ENCODE data around the gene TNFRSF13B.
"Not testable (repeated sequence)": the region's sequence is repeated elsewhere in the genome, so short reads cannot be mapped to it uniquely, and the experiment has no call there.

TNFRSF13B gene

GRCh38 chr17:16961022-16961421 is 10.9 kb downstream of the TNFRSF13B start:
- DNase-seq (ENCODE audit: low spot score) = not testable (repeated sequence)

DNA sequence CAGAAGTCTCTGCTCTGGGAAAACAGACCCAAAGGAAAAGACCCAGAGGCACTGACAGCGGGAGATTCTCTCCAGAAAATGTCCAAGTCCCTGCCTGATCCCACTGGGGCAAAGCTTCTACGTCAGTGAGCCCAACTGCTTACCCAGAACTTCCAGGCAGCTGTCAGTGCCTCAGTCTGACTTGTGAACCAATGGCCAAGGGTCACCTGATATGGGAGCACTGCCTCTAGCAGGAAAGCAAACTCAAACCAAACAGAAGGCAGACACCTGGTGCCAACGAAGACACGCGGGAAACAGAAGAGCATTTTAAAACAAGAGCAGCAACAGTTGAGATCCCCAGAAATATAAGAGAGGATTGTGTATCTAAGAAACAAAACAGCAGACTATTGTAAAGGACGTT is 16.9 kb downstream of the TNFRSF13B start:
- DNase-seq (ENCODE audit: low spot score) = not testable (repeated sequence)

DNA sequence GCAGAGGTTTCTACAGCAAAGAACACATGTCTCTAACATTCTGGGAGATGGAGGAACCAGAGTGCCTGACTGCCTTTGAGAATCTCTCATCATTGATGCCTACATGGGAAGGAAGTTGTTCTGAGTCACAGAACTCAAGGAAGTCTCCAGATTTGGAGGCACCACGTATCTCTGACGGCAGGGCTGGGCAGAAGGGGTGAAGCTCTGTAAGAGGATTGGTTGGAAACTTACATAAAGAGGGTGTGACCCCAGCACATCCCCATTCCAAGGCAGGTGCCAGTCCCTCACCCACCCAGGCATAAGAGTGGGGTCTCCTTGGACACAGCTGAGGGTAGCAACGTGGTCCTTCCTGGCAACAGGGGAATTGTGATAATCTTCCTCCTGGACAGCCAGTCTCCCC is 17.4 kb downstream of the TNFRSF13B start:
- DNase-seq (ENCODE audit: low spot score) = no peak

DNA sequence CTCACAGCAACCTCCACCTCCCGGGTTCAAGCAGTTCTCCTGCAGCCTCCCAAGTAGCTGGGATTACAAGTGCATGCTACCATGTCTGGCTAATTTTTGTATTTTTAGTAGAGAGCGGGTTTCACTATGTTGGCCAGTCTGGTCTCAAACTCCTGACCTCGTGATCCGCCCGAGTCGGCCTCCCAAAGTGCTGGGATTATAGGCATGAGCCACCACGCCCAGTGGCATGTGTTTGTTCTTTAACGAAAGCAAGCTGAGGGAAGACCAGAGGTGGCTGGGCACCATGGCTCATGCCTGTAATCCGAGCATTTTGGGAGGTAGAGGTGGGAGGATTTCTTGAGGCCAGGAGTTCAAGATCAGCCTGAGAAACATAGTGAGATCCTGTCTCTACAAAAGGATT is 18.1 kb downstream of the TNFRSF13B start:
- DNase-seq (ENCODE audit: low spot score) = no peak

DNA sequence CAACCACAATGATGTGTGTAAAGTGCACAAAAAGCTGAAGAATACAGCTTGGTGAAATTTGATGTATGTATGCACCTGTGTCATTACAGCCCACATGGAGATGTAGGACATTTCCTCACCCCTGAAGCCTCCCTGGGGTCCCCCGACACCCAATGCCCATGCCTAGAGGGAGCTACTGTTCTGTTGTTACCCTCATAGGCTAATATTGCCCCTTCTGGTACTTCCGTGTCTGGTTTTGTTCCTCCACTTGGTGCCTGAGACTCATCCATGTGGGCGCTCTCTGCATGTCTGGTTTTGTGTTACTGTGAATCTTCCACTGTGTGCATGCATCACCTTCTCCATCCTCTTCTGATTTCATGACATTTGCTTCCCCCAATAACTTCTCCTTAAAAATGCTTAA is 18.6 kb downstream of the TNFRSF13B start:
- DNase-seq (ENCODE audit: low spot score) = no peak

DNA sequence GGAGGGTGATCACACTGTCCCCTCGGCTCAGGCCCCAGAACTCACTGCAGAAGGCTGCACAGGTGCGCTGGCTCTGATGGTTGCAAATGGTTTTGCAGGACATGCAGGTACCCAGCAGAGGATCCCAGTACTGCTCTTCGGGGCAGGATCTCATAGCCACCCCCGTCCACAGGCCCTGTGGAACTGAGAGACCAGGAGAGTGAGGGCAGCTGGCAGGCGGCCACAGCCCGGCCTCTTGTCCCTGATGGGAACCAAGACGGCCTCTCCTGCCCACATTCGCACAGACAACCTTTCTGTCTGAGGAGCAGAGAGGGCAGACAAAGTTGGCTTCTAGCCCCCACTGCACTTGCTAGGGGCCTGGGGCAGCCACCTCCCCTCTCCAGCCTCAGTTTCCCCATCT is 19.5 kb downstream of the TNFRSF13B start:
- DNase-seq (ENCODE audit: low spot score) = no peak

DNA sequence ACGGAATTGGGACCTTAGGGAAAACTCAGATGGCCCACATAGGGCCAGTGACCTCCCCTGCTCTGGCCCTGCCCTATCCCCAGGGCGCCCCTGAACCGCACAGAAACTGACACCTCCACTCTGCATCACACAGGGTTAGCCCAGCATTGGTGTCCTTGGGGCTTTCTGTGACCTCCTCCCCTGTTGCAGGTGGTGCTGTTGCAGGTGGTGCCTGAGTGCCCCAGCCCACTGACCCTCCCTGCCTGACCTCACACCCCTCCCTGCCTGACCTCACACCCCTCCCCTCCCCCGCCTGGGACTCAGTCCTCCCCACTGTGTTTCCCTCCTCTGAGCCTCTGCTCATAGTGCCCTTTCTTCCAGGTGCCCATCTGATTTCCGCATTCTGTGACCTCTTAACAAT is 21.4 kb downstream of the TNFRSF13B start:
- no peak for DNase-seq (ENCODE audit: low spot score)

DNA sequence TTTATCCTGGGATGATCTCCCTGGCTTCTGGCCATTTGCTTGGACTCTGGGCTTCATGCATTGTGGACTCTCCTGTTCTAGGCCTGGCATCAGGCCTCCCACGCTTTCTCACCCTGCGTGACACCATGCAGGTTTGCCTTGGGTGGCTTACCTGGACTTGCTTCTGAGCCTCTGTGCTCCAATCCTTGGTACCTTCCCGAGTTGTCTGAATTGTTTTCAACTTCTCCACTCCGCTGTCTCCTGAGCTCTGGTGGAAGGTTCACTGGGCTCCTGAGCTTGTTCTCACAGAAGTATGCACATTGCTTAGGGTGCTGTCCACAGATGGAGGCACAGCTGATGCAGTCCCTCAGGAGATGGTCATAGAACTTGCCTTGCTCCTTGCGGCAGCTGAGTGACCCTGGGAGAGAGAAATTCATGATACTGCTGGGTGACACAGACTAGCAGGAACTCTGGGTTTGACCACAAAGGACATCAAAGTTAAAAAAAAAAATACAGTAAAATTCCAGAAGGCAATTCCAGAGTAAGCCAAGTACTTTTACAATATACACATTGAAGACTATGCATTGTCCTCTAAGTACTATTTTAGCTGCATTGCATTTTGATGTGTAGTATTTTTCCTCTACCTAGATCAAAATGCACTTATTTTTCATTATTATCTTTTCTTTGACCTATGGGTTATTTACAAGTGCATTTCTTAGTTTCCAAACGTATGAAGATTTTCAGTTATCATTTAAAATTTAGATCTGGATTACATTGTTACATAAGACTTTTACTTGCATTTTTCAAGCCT is 23.1 kb downstream of the TNFRSF13B start:
- no peak for DNase-seq (ENCODE audit: low spot score)

- DNase-seq (ENCODE audit: low spot score) = no peak
Observed at GRCh38 chr17:16947470-16947869, 24.4 kb downstream of the TNFRSF13B start.

GRCh38 chr17:16945663-16946218 is 26.2 kb downstream of the TNFRSF13B start:
- no peak for DNase-seq (ENCODE audit: low spot score)

DNA sequence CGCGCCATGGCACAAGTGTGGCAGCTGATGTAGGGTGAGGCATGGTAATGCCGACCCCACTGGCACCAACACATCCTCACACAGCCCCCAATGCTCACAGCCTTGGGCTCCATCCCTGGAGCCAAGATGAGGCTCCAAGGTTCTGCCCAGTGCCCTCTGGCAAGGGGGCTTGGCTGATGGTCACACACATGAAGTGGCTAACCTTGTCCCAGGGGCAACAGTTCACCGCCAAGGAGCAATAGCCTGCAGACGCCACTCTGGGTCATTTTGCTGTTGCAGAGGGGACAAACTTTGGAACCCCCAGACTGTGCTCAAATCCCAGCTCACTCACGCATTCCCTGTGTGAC is 26.8 kb downstream of the TNFRSF13B start:
- no peak for DNase-seq (ENCODE audit: low spot score)

DNA sequence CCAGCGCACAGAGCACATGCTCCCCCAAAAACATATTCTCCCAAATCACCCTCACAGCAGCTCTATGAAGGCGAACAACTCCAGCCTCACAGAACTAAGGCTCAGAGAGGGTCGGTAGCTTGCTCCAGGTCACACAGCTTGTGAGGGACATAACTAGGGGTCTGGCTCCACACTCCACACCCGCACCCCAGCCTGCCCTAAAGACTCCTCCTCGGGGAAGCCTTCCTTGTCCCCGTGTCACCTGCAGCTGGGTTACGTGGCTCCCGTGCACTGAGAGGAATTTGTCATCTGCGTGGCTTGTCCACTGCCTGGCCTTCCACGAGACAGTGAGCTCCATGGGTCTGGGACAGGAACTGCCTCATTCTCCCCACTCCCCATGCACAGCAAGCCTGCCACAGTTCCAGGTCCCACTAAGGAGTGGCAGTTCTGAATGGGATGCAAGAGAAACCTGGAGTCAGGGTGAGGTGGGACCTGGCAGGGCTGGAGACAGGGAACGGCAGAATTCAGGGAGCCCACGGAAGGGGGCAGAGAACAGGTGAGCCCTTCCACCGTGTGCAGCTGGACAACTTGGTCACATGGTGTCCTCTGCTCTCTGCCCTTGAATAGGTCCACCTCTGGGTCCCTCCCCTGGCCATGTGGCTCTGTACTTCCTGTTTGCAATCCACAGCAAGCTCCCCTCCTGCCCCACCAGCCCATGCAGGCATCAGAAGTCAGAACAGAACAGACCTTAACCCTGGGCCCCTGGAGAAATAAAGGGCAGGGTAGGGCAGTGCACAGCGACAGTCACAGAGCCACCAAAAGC is 27.4 kb downstream of the TNFRSF13B start:
- DNase-seq (ENCODE audit: low spot score) = no peak

GRCh38 chr17:16943541-16944333 is 28.2 kb downstream of the TNFRSF13B start:
- DNase-seq (ENCODE audit: low spot score) = no peak

GRCh38 chr17:16943032-16943352 is 28.9 kb downstream of the TNFRSF13B start:
- DNase-seq (ENCODE audit: low spot score) = no peak

- no peak for DNase-seq (ENCODE audit: low spot score)
Observed at GRCh38 chr17:16942141-16943031, 29.5 kb downstream of the TNFRSF13B start.

DNA sequence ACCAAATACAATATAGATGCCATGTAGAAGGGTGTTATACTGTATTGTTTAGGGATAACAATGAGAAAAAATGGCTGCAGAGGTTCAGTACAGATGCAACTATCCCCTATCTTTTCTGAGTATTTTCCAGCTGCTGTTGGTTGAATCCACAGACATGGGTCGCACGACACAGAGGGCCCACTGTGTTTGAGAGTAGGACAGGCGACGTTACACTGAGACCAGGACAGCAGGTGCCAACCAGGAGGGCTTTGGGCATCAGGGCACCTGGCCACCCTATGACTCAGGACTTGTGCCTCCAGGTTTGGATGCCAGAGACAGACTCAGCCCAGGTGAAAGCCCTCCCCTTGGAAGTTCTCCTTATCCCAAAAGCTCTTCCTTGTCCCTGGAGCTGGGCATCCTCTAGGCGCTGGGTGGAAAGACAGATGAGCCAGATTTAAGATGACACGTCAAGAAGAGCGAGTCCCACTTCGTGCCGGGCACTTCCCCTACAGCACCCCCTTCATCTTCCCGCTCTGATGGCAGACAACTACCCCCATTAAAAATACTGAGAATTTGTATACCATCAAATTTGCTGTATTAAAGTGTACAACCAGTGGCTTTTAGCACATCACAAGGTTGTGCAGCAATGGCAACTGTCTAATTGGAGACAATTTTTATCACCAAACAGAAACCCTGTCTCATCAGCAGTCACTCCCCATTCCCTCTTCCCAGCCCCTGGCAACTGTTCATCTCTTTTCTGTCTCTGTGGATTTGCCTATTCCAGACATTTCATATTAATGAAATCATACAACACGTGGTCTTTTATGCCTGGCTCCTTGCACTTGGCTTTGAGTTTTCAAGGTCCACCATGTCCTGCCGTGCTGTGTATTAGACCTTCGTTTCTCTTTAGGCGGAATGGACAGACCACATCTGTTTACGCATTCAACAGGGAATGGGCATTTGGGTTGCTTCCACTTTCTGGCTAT is 30.6 kb downstream of the TNFRSF13B start:
- no peak for DNase-seq (ENCODE audit: low spot score)

- no peak for DNase-seq (ENCODE audit: low spot score)
Observed at GRCh38 chr17:16940116-16940881, 31.6 kb downstream of the TNFRSF13B start.

DNA sequence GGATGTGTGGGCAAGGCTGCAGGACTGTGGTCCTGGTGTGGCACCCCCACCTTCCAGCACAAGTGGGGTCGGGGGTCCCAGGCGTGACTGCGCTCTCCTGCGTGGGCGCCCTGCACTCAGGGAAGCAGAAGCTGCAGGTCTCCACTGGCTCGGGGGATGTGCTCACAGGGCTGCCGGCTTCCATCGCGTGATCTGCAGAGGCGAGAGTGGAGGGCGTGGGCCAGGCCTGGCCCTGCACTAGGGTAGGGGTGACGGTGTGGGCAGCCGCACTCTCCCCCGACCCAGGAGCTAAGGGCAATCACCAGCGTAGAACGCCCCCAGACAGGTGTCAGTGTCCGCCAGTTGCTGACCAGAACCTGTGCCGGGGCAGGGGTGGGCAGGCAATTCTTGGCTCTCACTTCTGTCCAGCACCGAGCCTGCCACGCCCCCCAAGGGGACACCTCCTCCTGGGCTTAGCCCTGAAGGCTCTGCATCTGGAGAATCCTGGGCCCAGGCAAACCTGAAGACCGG is 32.3 kb downstream of the TNFRSF13B start:
- DNase-seq (ENCODE audit: low spot score) = no peak

DNA sequence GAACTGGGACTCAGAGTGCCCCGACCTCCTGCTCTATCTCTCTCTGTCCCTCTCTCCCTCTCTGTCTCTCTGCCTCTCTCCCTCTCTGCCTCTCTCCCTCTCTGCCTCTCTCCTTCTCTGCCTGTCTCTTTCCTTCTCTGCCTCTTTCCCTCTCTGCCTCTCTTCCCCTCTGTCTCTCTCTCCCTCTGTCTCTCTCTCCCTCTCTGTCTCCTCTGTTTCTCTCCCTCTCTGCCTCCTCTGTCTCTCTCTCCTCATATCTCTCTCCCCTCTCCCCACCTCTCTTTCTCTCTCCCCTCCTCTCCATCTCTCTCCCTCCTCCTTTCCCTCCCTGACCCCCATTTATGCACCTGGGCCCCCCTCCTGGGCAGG is 32.7 kb downstream of the TNFRSF13B start:
- DNase-seq (ENCODE audit: low spot score) = no peak
